ENCODE results near the gene IRF4.

DNA sequence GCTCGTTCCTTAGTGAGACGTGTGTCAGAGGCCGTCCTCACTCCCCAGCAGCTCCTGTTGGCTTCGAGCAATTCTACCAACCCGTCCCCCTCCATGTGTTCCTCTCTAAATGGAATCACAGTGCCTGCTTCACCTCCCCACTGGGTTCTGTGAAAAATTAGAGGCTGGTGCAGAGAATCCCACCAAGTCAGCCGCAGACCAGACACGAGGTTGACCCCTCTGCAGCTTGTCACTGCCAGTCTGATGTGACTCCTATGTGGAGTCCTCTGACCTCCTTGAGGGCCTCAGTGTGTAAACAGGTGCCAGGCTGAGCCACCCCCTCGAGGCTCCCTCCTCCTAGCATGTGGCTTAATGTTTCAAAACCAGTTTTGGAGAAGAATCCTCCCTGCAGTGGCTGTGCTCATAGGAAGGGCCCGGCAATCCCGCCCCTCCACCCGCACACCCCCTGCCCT lies 12.6 kb upstream of the IRF4 start:
- TF ChIP-seq CTCF (conservative IDR thresholded peaks at IDR 0.05; ENCODE audit: low read length) (no peak), EZH2phosphoT487 (IDR thresholded peaks at IDR 0.05; ENCODE audit: borderline replicate concordance, low read depth, low read length) (no peak)

Measured in OCI-LY7 (cell line).